KOPT-K1 (cell line): ENCODE data around the gene VPS41.

Source experiments
- H3K27ac ChIP-seq: fragments of 200-600 bp; sonication (generic); 2 replicates; pipeline ENCODE4 v1.5.1; 2016; ENCODE audit warnings: antibody characterized with exemption, mild to moderate bottlenecking, low read depth, low read length; ENCODE audit not compliant: poor library complexity, severe bottlenecking
- H3K36me3 ChIP-seq: fragments of 200-600 bp; sonication (generic); 2 replicates; pipeline ENCODE4 v1.5.1; 2017; ENCODE audit warnings: antibody characterized with exemption, mild to moderate bottlenecking, low read length, moderate library complexity; ENCODE audit not compliant: insufficient read depth
- H3K9me3 ChIP-seq: fragments of 200-600 bp; sonication (generic); 2 replicates; pipeline ENCODE4 v1.5.1; 2017; ENCODE audit warnings: antibody characterized with exemption, low read length, mild to moderate bottlenecking; ENCODE audit not compliant: insufficient read depth, poor library complexity, severe bottlenecking

VPS41 gene

DNA sequence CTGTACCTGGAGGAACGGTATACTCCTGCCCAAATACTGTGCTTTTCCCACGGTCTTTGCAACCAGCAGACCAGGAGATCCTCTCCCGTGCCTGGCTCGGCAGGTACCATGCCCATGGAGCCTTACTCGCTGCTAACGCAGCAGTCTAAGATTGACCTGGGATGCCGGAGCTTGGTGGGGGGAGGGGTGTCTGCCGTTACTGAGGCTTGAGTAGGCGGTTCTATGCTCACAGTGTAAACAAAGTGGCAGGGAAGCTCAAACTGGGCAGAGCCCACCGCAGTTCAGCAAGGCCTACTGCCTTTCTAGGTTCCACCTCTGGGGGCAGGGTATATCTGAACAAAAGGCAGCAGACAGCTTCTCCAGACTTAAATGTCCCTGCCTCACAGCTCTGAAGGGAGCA, 22.7 kb downstream of the VPS41 start:
- Histone ChIP-seq H3K9me3 (peaks cover 5% of the 10 kb centered on the region), H3K36me3 (peaks cover 6% of the 10 kb centered on the region; the same call in 1 of the 2 replicates), H3K27ac (no peak overlapping the region)

GRCh38 chr7:38883706-38884105, 25.3 kb downstream of the VPS41 start:
- Histone ChIP-seq H3K9me3 (no peaks in the 10 kb centered on the region), H3K27ac (no peak overlapping the region), H3K36me3 (no peaks in the 10 kb centered on the region)

DNA sequence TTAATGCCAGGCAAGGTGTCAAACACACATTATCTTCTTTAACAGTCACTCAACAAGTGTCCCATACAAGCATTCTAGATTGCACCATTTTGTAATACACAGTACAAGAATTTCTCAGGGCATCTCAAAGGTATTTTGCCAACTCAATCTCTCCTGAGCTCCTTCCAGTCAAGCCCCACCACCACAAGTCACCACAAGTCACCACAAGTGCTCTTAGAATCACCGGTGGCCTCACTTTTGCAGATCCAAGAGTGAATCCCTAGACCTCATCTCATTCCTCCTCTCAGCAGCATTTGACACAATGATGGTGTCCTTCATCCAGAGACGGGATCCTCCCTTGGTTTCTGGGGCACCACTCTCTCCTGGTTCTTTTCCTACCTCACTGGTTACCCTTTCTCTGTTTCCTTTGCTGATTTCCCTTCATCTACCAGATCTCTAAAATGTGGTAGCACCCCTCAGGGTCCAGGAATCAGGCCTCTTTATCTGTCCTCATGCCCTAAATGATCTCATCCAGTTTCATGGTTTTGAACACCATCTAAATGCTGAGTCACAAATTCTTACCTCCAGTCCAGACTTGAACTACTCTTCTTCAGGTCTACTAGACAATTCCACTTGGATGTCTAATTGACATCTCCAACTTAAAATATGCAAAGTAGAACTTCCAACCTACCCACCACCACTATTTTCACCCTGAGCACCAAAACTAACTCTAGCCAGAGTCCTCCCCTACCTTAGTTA, 26.9 kb downstream of the VPS41 start:
- H3K9me3 ChIP-seq, result no peaks in the 10 kb centered on the region
- H3K27ac ChIP-seq, result no peak overlapping the region
- H3K36me3 ChIP-seq, result no peaks in the 10 kb centered on the region

DNA sequence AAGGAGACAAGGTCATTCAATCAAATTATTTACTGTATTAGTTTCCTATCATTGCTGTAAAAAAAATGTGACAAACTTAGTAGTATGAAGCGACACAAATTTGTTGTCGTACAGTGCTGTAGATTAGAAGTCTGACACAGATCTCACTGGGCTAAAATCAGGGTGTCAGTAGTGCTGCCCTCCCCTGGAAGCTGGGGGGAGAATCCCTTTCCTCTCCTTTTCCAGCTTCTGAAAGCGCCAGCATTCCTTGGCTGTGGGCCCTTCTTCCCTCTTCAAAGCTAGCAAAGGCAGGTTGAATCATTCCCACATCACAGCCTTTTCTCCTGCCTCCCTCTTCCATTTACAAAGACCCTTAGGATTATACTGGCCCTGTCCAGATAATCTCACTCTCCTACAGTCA, 28.0 kb downstream of the VPS41 start:
- no peaks in the 10 kb centered on the region for H3K36me3 ChIP-seq
- H3K27ac ChIP-seq, result no peak overlapping the region
- H3K9me3 ChIP-seq, result no peaks in the 10 kb centered on the region

GRCh38 chr7:38880454-38880853, 28.5 kb downstream of the VPS41 start:
- no peaks in the 10 kb centered on the region for H3K9me3 ChIP-seq

GRCh38 chr7:38880035-38880434, 29.0 kb downstream of the VPS41 start:
- no peak overlapping the region for H3K27ac ChIP-seq
- H3K36me3 ChIP-seq, result no peaks in the 10 kb centered on the region
- no peaks in the 10 kb centered on the region for H3K9me3 ChIP-seq

More at GRCh38 chr7:38880454-38880853, 28.5 kb downstream of the VPS41 start:
- no peak overlapping the region for H3K27ac ChIP-seq
- no peaks in the 10 kb centered on the region for H3K36me3 ChIP-seq

GRCh38 chr7:38878694-38879457, 30.1 kb downstream of the VPS41 start:
- Histone ChIP-seq H3K9me3 (no peaks in the 10 kb centered on the region), H3K27ac (no peak overlapping the region), H3K36me3 (no peaks in the 10 kb centered on the region)

DNA sequence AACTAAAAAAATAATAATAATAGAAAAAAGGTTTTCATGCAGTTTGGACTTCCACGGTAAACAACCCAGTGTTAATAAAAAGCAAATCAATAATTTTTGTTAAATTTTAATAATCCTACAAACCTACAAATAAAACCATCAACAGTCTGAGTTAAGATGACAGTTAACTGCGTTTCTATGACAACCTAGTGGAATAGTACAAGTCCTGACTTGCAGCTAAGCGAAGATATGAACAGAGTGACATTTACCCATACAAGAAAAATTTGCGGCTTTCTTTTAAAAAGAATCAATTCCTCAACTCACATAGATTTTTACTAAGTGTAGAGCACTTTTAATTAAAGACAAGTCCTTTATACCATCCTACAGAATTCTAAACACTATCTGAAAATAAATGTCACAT, 35.6 kb downstream of the VPS41 start:
- no peaks in the 10 kb centered on the region for H3K9me3 ChIP-seq
- no peak overlapping the region for H3K27ac ChIP-seq
- H3K36me3 ChIP-seq, result peaks cover 2% of the 10 kb centered on the region

DNA sequence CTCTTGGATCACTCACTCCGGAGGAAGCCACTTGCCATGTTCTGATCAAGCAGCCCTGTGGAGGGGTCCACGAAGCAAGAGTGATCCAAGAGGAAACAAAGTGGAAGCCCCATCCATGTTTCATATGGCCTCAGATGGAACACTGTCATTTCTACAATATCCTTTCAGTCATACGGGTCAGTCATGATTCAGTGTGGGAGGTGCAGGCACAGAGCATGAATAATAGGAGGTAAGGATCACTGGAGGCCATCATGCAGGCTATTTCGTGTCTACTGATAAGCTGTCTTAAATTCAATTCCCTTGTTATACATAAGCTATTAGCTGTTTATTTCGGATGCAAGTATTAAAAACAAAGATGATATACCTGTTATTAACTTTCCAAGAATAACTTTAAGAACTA, 36.8 kb downstream of the VPS41 start:
- H3K9me3 ChIP-seq, result no peaks in the 10 kb centered on the region
- no peak overlapping the region for H3K27ac ChIP-seq
- H3K36me3 ChIP-seq, result peaks cover 12% of the 10 kb centered on the region

- Histone ChIP-seq H3K36me3 (peaks cover 24% of the 10 kb centered on the region), H3K27ac (no peak overlapping the region), H3K9me3 (no peaks in the 10 kb centered on the region)
These were observed 38.8 kb downstream of the VPS41 start for GRCh38 chr7:38870147-38870546.

DNA sequence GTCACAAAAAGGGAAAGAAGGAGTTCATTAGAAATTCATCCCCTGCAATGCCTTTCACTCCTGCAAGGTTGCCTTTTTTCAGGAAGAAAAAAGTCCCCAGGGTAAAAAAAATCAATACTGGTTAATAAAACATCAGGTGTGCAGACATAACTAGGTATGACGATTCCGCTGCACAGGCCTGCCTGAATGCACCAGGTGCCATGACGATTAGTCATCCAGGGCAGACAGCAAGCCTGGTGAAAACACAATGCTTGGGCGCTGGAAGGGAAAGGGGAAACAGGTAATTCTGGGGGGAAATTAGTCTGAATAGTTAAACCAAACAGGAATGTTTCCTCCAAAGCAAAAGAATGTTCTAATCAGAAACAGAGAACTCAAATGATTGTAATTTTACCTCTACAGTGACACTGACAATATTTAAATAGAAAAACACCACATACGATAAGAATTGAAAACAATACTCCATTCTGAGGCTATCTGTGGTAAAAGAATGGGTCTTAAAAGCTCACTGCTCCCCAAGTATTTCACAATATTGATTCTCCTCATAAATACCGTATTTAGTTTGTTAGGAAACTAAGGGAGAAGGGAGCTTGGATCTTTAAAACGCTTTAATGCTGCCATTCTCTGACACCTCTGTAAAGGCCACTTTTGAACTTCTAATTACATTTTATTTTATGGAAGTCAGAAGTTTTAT, 45.2 kb downstream of the VPS41 start:
- Histone ChIP-seq H3K36me3 (peaks cover 32% of the 10 kb centered on the region), H3K9me3 (no peaks in the 10 kb centered on the region), H3K27ac (no peak overlapping the region)

DNA sequence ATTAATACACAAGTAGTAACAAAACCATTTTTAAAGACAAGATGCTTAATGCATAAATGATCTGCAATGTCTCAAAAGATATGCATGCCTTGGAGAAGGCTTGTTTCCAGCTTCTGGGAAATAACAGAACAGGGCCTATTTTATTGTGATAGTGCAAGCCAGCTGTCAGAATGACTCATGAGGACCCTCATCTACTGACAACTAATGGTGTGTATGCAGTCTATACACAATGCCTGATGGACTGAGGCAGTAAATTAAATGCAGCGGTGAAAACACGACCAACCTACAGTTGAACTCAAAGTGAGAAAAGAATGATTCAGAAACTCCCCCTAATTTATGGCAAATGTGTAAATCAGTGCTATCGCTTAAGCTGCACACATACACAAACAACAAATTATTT, 46.3 kb downstream of the VPS41 start:
- no peaks in the 10 kb centered on the region for H3K9me3 ChIP-seq
- H3K36me3 ChIP-seq, result peaks cover 23% of the 10 kb centered on the region
- H3K27ac ChIP-seq, result no peak overlapping the region

DNA sequence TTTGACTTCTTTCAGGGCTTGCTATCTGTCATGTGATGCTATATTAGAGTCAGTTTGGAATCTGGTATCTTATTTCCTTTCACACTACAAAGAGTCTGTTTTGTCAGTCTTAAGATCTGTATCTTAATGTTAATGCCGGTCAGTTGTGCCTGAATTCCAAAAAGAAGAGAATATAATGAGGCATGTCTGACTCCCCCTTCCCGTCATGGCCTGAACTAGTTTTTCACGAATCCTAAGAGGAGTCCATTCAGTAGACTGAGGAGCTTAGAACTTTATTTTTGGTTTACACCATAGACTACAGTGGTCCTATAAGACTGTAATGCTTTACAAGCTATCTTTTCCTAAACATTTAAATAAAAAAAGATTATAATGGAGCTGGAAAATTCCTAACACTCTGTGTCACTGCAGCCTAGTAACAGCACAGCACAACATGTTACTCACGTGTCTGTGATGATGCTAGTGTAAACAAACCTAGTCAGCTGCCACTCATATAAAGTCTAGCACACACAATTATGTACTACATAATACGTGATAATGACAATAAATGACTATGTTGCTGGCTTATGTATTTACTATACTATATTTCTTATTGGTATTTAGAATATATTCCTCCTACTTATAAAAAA, 50.6 kb downstream of the VPS41 start:
- H3K27ac ChIP-seq, result no peak overlapping the region
- H3K36me3 ChIP-seq, result 0 out of 2 replicates have a peak, but pooled peaks cover 8% of the 10 kb centered on the region
- no peaks in the 10 kb centered on the region for H3K9me3 ChIP-seq

DNA sequence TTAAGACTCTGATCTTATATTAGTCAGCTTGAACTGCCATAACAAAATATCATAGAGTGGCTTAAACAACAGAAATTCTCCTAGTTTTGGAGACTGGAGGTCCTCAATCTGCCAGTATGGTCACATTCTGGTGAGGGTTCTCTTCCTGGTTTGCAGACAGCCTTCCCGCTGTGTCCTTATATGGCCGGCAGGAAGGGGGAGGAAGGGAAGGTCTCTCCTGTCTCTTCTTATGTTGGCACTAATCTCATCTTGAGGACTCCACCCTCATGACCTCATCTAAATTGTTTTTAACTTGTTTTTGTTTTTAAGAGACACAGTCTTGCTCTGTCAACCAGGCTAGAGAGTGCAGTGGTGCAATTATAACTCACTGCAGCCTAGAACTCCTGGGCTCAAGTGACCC, 53.1 kb downstream of the VPS41 start:
- Histone ChIP-seq H3K9me3 (no peaks in the 10 kb centered on the region), H3K36me3 (no peaks in the 10 kb centered on the region), H3K27ac (no peak overlapping the region)

GRCh38 chr7:38855386-38855785, 53.6 kb downstream of the VPS41 start:
- Histone ChIP-seq H3K9me3 (no peaks in the 10 kb centered on the region), H3K27ac (no peak overlapping the region), H3K36me3 (no peaks in the 10 kb centered on the region)
